ENCODE results near the gene CLIP1.

DNA sequence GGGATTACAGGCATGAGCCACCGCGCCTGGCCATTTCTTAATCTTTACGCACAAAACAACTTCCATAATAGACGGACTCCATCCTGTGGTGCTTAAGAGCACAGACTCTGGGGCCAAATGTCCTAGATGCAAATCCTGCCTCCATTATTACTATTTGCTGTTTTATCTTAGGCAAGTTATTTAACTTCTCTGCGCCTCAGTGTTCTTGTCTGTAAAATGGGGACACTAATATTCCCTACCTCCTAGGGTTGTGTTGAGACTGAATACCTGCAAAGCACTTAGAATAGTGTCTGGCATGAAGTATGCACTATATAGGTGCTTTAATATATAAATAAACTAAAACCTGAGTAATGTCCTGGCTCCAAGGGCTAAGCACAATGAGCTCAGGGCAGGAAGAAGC is 76.4 kb downstream of the CLIP1 start:
- no peak for TF ChIP-seq POLR2A (IDR thresholded peaks at IDR 0.05; ENCODE audit: low read length)
- TF ChIP-seq GATA1 (IDR thresholded peaks at IDR 0.05; ENCODE audit: low read depth, low read length), result no peak
